Activated naive CD4-positive, alpha-beta T cell (primary cell): Measurements from ENCODE around the gene ZNF865.

Experiments
- DNase-seq, 4 experiments: peaks; one replicate each; lab custom pipeline; 2025; lab: John Stamatoyannopoulos, UW

The ZNF865 gene

DNA sequence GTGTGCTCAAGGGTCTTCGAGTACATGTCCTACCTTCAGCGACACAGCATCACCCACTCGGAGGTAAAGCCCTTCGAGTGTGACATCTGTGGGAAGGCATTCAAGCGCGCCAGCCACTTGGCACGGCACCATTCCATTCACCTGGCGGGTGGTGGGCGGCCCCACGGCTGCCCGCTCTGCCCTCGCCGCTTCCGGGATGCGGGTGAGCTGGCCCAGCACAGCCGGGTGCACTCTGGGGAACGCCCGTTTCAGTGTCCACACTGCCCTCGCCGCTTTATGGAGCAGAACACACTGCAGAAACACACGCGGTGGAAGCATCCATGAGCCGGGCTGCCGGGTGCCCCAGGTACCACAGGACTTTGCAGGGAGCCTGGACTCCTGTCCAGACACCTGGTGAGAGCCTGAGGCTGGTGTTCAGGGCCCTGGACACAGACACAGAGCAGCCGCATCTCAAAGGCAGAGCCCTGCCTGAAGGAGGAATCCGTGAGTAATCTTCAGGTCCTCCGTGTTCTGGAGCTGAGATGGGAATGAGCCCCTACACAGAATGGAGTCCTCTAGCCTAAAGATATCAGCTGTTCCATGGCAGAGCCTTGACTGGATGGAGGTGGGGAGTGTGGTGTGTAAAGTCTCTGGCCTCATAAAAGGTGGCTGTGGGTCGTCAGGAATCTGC lies 39.5 kb downstream of the ZNF865 start:
- DNase-seq: no peak

- no peak for DNase-seq
These were observed 40.0 kb downstream of the ZNF865 start for GRCh38 chr19:55645512-55645881.

DNA sequence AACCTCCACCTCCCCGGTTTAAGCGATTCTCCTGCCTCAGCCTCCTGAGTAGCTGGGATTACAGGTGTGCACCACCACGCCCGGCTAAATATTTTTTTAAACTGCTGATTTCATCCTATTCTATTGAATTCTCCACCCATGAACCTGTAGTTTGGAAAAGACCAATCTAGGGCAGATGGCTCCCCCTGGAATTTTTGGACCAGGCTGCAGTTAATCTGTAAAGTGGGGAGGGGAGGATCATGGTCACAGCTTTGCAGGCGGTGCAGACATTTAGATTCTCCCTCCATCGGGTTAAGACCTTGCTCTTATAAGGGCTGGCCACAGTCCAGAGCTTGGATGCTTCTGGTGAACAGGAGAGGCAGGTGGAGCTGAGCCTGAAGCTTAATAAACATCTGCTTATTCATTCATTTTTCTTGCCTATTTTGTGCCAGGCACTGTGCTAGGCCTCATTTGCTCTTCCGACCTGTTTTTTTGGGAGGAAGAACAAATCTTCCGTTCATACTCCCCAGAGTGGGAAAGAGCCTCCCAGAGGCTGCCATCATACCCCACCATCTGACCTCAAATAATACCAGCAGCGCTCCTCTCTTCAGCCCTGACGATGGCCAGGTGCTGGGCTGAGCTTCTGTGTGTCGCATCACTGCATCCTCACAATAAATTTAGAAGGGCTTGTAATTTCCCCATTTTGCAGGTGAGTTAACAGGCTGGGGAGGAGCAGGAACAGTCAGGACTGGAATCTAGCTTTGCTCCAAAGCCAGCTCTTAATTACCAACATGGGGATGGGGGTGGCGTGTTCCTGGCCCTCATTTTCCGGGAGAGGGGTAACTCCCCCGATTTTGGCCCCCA lies 41.7 kb downstream of the ZNF865 start:
- no peak for DNase-seq

DNA sequence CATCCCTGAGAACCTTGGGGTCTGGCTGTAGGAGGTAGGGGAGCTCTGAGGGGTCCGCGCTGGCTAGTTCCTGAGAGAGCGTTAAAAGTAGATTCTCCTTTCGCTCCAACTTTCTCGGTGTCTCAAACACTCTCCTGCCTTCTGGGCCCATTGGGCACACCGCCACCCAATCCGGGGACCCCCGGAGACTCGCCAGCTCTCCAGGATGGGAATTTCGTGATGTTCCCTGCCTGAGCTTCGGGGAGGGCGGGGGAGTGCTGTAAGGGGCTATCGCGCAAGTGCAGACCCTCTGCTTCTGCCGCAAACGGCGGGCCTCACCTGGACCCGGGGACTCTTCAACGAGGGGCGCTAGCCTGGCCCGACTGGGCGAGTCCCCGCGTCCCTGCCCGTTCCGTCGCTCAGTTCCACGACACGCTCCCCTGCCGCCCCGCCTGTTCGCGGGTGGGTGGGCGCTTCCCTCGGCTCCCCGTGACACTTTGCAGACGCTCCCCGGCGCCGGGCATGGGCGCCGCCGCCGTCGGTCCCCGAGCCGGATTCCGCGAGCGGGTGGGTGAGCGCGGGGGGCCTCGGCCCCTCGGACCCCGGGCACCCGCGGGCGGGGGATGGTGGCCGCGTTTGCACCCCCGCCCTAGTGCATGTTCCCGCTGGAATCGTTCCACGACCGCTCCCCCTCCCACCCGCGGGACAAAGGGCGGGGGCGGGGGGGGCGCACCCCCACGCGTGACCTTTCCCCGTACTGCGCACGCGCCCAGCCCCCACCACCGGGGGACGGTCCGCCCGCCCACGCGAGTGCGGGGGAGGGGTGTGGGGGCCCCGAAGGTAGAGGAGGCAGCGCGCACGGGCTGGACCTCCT lies 42.5 kb downstream of the ZNF865 start, which contains the start of gene CCDC106:
TSS of gene CCDC106 (plus strand) at position 481 of the 853 bp plus-strand sequence. CDS start 835 bp downstream, outside the sequence.
- peak in 2 of 4 experiments; percentile 32 to 58 for DNase-seq

GRCh38 chr19:55648585-55649267 lies 43.3 kb downstream of the ZNF865 start:
- DNase-seq: no peak

DNA sequence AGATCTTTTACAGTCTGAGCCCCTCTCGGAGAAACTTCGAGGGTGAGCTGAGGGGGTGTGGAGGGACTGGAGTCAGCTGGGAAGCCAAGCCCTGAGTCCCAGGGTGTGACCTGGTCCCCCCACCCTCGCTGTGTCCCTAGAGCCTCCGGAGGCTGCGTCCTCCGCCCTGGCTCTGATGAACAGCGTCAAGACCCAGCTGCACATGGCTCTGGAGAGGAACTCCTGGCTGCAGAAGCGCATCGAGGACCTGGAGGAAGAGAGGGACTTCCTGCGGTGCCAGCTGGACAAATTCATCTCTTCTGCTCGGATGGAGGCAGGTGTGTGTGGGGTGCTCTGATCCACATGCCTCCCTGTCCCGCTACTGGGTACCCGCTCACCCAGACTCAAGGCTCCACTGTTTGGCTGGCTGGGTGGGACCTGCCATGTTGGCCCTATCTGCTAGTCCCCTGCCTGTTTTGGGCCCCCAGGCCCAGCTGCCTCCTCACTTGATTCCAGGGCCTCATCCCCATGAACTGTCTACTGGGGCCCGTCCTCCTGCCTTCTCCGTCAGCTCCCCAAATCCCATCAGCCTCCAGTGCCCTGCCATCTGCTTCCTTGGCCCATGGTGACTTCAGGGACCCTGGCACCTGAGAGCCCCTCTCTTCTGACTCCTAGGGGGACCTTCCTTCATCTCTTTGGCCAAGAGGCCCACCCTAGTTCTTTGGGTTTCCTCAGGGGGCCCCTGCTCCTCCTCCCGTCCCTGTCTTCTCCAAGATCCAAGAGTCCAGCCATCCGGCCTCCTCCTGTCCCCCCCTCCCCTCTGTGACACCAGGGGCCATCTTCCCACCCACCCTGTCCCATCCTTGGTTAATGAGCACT lies 44.0 kb downstream of the ZNF865 start:
- no peak for DNase-seq

DNA sequence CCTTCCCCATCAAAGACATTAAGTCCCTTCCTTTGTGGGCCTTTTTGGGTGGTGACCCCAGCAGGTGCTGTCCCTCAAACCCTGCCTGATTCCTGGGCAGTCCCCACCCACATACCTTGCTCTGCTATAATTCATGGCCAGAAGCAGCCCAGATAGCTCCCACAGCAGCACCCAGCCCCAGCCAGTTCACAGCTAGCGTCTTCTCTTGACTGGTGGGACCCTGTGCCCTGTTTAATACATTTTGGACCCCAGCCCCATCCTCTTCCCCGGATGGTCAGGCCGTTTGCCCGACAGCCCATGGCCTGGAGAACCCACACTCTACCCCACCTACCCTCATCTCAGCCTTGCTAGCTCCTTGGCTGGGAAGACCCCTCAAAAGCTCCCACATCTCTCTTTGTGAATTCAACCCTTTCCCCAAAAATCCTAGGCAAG lies 44.7 kb downstream of the ZNF865 start:
- no peak for DNase-seq

DNA sequence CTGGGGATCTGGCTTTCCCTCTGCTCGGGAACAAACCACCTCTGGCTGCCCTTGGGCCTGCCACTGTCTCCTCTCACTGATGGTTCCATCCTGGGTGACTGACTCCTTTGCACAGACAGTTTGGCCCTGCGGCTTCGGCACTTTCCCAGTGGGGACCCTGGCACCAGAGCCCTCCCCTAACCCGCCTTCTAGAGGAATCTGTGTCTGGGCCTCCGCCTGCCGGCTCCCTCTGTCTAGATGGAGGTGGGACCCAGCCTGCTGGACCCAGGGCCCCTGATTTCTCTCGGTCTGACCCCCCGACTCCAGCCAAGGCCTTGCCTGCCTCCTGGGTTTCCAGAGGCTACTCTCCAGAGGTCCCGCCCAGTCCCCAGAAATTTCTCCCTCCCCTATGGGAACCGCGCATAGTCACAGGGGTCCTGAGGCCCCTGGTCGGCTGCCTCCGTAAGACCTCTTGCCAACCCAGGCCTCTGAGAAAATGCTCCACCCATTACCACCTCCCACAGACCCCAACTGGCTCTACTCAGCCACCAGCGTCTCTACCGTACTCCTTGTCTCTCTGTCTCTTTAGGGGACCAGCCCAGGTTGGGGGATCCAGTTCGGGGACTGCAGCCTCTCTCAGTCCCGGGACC lies 45.3 kb downstream of the ZNF865 start:
- DNase-seq: no peak

- DNase-seq: no peak
These were observed 45.8 kb downstream of the ZNF865 start for GRCh38 chr19:55651236-55651635.

GRCh38 chr19:55652311-55653128 lies 47.1 kb downstream of the ZNF865 start:
- no peak for DNase-seq

DNA sequence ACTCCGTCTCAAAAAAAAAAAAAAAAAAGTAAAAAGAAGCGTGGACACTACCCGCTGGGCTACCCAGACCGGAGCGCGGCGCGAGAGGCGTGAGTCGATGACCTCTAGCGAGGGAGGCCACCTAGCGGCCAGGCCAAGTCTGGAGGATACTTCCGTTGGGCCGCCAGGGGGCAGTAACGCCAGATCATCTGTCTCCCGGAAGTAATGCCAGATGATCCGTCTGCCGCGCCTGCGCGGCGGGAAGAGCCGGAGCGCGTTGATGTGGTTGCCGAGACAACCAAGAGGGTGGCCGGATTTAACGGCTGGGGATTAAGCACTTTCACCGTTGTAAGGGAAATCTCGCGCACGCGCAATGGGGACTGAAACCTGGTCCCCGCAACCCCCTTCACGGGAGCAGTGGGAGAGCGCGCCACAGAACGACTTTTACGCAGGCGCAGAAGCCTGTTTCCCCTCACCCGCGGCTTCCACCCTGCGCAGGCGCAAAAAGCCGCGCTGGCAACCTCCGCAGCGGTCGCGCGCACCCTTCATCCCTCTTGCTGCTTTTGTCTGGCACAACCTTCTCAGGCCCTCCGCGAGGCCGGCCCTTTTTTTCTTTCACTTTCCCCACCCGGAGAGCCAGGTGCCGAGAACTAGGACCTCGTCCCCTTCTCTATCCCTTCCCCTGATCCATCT lies 48.3 kb downstream of the ZNF865 start:
- peak; percentile 98 to 99 (median 98) for DNase-seq

- peak; percentile 92 to 99 (median 97) for DNase-seq
These were observed 48.9 kb downstream of the ZNF865 start for GRCh38 chr19:55654323-55654867.

DNA sequence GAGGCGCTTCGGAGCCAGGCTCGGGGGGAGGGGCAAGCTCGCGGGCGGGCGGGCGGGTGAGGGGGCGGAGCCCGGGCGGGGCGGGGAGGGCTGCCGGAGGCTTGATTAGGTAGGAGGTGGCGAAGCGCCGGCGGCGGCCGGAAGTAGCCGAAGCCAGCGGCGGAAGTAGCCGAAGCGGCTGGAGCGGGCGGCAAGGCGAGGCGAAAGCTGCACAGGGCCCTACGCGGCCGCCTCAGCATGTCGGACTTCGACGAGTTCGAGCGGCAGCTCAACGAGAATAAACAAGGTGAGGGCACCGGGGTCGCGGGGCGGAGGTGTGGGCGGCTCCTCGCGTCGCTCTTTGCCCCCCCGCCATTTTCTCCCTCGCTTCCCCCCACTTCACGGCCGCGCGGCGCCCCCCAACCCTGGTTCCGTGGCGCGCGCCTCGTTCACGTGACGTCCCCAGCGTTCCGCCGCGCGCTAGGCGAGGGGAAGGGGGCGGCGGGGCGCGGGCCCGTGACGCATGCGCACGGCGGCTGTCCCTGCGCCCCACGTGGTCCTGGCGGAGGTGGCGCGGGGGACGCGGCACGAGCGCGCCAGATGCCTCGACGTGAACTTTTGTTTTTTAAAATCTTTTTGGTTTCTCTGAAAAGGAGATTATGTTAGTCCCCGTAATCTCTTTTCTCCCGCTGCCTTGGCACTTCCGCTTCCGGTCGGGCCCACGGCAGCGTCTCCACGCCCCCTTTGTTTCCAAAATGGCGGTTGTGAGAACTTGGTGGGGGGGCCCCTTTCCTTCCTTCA lies 49.6 kb downstream of the ZNF865 start, which contains the start of gene U2AF2:
TSS of gene U2AF2 (plus strand) at position 168 of the 780 bp plus-strand sequence. CDS start at position 238, 70 bp downstream.
- peak; percentile 94 to 98 (median 96) for DNase-seq

DNA sequence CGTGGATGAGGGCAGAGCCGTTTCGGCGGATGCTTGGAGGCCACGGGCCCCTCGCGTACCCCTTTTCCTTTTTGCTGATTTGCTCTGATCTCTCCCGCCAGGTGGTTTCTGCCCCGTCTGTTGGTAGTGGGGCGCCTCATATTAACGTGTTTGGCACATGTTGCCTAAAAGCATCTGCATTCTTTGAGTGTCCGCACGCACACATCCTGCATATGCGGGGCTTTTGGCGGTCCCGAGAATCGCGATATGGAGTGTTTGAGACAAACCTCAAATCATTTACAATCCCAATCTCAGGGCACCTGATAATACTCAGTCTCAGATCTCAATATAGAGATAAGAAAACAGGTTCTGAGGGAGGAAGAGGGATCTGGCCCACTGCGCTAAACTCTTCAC lies 50.2 kb downstream of the ZNF865 start:
- no peak for DNase-seq

DNA sequence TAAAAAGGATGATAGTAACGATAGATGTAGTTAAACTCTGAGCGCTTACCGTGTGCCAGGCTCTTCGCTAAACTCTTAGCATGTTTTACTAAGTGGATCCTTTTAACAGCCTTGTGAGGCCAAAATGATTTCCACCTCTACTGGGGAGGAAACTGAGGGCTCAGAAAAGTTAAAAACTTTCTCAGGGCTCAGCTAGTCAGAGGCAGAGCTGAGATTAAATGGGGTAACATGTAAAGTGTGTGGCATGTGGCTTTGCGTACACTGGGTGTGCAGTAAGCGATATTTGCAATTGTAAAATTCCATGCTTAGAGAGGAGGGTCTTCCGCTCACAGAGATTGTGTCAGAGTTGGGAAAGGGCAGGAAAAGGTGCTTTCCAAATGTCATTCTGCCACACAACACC lies 51.1 kb downstream of the ZNF865 start:
- DNase-seq: no peak

- no peak for DNase-seq
These were observed 51.7 kb downstream of the ZNF865 start for GRCh38 chr19:55656988-55657747.
